Smooth muscle cell (in vitro differentiated cells): ENCODE data around the gene CRISPLD2. TPM values are rescaled to one million over a fixed set of nuclear protein-coding genes. Genes with fewer than 3 reads are reported as not detected.

Experiments
- DNase-seq: peaks from one replicate; lab custom pipeline; 2025; ENCODE audit not compliant: unreplicated experiment; lab: John Stamatoyannopoulos, UW
- H2AFZ ChIP-seq: fragments of 200-600 bp; sonication (generic); 2 replicates; pipeline ENCODE4 v1.6.0; 2016; ENCODE audit warnings: antibody characterized with exemption, low read depth, mild to moderate bottlenecking
- H3F3A ChIP-seq: fragments of 200-600 bp; sonication (generic); 2 replicates; pipeline ENCODE4 v1.6.0; 2017; ENCODE audit warnings: antibody characterized with exemption, low read depth
- H3K27ac ChIP-seq: fragments of 200-600 bp; sonication (generic); 2 replicates; pipeline ENCODE4 v1.5.1; 2016; ENCODE audit warnings: low read depth, mild to moderate bottlenecking
- H3K27me3 ChIP-seq: fragments of 200-600 bp; sonication (generic); 2 replicates; pipeline ENCODE4 v1.6.1; 2016; ENCODE audit warnings: low read depth, mild to moderate bottlenecking
- H3K36me3 ChIP-seq: fragments of 200-600 bp; sonication (generic); 2 replicates; pipeline ENCODE4 v1.5.1; 2016; ENCODE audit warnings: low read depth
- H3K4me1 ChIP-seq: fragments of 200-600 bp; sonication (generic); 2 replicates; pipeline ENCODE4 v1.5.1; 2016; ENCODE audit warnings: low read depth
- H3K4me2 ChIP-seq: fragments of 200-600 bp; sonication (generic); 2 replicates; pipeline ENCODE4 v1.6.0; 2016; ENCODE audit warnings: mild to moderate bottlenecking
- H3K4me3 ChIP-seq: fragments of 200-600 bp; sonication (generic); 2 replicates; pipeline ENCODE4 v1.5.1; 2016; ENCODE audit warnings: mild to moderate bottlenecking
- H3K79me2 ChIP-seq: fragments of 200-600 bp; sonication (generic); 2 replicates; pipeline ENCODE4 v1.6.0; 2016; ENCODE audit warnings: low read depth, mild to moderate bottlenecking
- H3K9ac ChIP-seq: fragments of 200-600 bp; sonication (generic); 2 replicates; pipeline ENCODE4 v1.6.0; 2016; ENCODE audit warnings: low read depth
- H3K9me3 ChIP-seq: fragments of 200-600 bp; sonication (generic); replicated peaks from 2 replicates; pipeline ENCODE4 v1.5.1; 2016; ENCODE audit warnings: low read depth
- H4K20me1 ChIP-seq: fragments of 200-600 bp; sonication (generic); 2 replicates; pipeline ENCODE4 v1.6.0; 2016; ENCODE audit warnings: low read depth
- WGBS: methylation state at CpG from one replicate; pipeline ENCODE4 v1.1.7; 2016; ENCODE audit warnings: low lambda C conversion rate; 5-methylcytosine and 5-hydroxymethylcytosine counted together
- polyA plus RNA-seq: library from polyadenylated mRNA; unstranded; fragments of >200 nt; fragmentation: Nextera tagmentation; extraction: Ambion mirVana; gene quantifications from 2 replicates; pipeline ENCODE4 v1.2.1, GENCODE V29; 2016
- total RNA-seq: library from RNA; depleted of rRNA; stranded (reverse); fragments of >200 nt; gene quantifications from 2 replicates; pipeline ENCODE4 v1.2.3, GENCODE V29; 2014
- TF ChIP-seq, protein P1 (sequence below): fragments of 200-600 bp; sonication (generic); IDR thresholded peaks from 2 replicates; pipeline ENCODE4 v1.5.1; 2017; ENCODE audit warnings: borderline replicate concordance, mild to moderate bottlenecking, antibody characterized with exemption; ENCODE audit not compliant: insufficient read depth, poor library complexity, severe bottlenecking

CRISPLD2 gene
- total and polyA plus RNA-seq, 2 experiments from 2014 or later: 63.1 to 105 TPM

DNA sequence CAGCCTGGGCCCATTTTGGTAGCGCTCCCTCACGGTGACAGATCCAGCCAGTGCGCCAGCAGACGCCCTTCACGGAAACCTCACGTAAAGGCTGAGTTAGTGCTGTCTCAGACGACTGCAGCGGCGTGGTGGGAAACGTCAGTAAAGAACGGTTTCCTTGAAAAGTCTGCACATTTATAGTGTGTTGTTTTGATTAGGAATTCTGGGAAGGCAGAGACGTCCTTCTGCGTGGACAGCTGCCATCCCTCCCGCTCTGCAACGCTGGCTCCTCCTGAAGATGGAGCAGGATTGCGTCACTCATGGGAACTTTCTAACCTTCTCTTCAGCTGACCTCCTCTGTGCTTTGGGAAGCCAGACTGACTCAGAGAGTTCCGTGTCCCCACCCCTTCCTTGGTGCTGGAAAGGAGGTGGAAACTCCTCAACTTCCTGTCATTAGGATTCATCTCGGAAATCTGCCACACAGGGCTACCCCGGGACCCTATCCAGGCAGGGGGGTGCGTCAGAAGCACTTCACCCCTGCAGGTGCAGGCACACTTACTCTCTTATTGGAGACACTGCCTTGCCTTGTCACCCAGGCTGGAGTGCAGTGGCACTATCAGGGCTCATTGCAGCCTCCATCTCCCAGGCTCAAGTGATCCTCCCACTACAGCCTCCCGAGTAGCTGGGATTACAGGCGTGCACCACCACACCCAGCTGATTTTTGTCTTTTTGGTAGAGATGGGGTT is 24.3 kb upstream of the CRISPLD2 start:
- H3K36me3 ChIP-seq: no peaks in the 10 kb centered on the region
- H3K4me3 ChIP-seq: no peak overlapping the region
- H3K27ac ChIP-seq: no peak overlapping the region
- H3K27me3 ChIP-seq: no peaks in the 10 kb centered on the region
- no peak overlapping the region for H2AFZ ChIP-seq
- peaks cover 12% of the 10 kb centered on the region for H3F3A ChIP-seq
- H3K4me2 ChIP-seq: no peak overlapping the region
- H4K20me1 ChIP-seq: no peaks in the 10 kb centered on the region
- H3K9ac ChIP-seq: no peak overlapping the region
- WGBS: 70% methylated on average over 22 of the region's 22 CpGs
- DNase-seq: no peak
- no peaks in the 10 kb centered on the region for H3K9me3 ChIP-seq
- TF ChIP-seq, protein P1, sequence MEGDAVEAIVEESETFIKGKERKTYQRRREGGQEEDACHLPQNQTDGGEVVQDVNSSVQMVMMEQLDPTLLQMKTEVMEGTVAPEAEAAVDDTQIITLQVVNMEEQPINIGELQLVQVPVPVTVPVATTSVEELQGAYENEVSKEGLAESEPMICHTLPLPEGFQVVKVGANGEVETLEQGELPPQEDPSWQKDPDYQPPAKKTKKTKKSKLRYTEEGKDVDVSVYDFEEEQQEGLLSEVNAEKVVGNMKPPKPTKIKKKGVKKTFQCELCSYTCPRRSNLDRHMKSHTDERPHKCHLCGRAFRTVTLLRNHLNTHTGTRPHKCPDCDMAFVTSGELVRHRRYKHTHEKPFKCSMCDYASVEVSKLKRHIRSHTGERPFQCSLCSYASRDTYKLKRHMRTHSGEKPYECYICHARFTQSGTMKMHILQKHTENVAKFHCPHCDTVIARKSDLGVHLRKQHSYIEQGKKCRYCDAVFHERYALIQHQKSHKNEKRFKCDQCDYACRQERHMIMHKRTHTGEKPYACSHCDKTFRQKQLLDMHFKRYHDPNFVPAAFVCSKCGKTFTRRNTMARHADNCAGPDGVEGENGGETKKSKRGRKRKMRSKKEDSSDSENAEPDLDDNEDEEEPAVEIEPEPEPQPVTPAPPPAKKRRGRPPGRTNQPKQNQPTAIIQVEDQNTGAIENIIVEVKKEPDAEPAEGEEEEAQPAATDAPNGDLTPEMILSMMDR: no peak
- no peaks in the 10 kb centered on the region for H3K4me1 ChIP-seq
- no peaks in the 10 kb centered on the region for H3K79me2 ChIP-seq

DNA sequence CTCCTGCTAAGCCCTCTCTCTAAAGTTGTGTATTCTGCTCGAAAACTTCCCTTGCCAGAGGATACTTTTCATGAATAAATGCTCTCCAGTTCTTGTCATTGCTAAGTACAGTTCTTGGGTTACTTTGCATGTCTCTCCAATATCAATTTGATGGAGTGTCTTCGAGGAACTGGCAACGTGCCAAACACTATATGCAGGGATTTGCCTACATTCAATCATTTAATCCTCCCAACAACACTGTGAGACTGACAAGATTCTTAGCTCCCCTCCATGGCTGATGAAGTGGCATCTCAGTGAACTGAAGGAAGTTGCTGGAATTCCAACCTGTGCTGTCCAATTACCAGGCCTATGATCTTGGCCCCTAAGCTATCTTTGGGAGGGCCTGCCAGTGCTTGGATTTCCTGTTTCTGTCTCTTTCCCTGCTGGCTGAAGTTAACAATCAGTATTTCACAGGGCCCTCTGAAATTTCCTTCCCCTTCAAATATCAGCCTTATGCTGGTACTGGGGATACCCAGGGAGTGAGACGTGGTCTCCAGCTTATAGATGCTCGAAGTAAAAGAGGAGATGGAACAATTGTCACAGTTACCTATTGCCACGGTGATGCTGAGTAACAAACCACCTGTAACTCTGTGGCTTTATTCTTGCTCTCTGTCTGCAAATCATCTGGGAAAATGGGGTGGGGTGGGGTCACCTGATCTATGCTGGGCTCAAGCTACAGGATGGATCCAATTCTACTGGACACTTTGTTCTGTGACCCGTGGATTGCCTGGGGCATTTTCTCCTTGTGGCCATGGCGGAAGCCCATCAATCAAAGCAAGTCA is 19.4 kb upstream of the CRISPLD2 start:
- Histone ChIP-seq H3K36me3 (no peaks in the 10 kb centered on the region), H3K9me3 (no peaks in the 10 kb centered on the region), H3K27me3 (no peaks in the 10 kb centered on the region), H4K20me1 (no peaks in the 10 kb centered on the region), H3F3A (peaks cover 5% of the 10 kb centered on the region), H3K9ac (no peak overlapping the region), H3K4me3 (no peak overlapping the region), H3K4me1 (no peaks in the 10 kb centered on the region), H3K79me2 (no peaks in the 10 kb centered on the region), H3K4me2 (no peak overlapping the region), H3K27ac (no peak overlapping the region), H2AFZ (no peak overlapping the region)
- no peak for DNase-seq
- TF ChIP-seq, protein P1: no peak
- 80% methylated on average over 8 of the region's 8 CpGs for WGBS

DNA sequence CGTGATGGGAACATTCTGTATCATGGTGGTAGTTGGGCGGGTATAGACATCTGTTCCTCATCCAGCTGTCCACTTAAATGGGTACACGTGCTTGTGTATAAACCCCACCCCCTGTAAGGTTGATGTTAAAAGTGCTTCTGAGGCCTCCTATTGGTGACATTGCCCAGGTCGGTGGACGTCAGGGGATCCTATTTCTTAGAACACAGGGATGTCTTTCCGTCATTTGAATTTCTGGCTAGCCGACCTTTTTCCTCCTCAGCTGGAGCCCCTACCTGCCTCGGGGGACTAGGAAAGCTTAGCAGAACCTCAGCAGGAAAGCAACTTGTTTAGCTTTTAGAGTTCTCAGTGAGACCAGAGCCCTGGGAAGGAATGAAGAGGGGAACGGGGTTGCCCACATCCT is 16.6 kb upstream of the CRISPLD2 start:
- WGBS: 87% methylated on average over 9 of the region's 9 CpGs
- no peak for DNase-seq
- TF ChIP-seq, protein P1: no peak

More for the DNA sequence above, 16.6 kb upstream of the CRISPLD2 start:
- Histone ChIP-seq H3K36me3 (no peaks in the 10 kb centered on the region), H3K9ac (no peak overlapping the region), H2AFZ (no peak overlapping the region), H3K4me2 (no peak overlapping the region), H4K20me1 (no peaks in the 10 kb centered on the region), H3K4me1 (no peaks in the 10 kb centered on the region), H3K27ac (no peak overlapping the region), H3F3A (peaks cover 13% of the 10 kb centered on the region), H3K79me2 (no peaks in the 10 kb centered on the region), H3K9me3 (no peaks in the 10 kb centered on the region), H3K27me3 (no peaks in the 10 kb centered on the region), H3K4me3 (no peak overlapping the region)
